OCI-LY1 (cell line): ENCODE measurements around the gene UCP1.
"Not testable (repeated sequence)": the region's sequence is repeated elsewhere in the genome, so short reads cannot be mapped to it uniquely, and the experiment has no call there.

Experiments
- H2AFZ ChIP-seq: fragments of 200-600 bp; sonication (generic), shearing (Covaris generic); 2 replicates; pipeline ENCODE4 v1.6.0; 2014; ENCODE audit warnings: antibody characterized with exemption, mild to moderate bottlenecking, low read length
- H3F3A ChIP-seq: fragments of 200-600 bp; sonication (generic), shearing (Covaris generic); 2 replicates; pipeline ENCODE4 v1.6.0; 2014; ENCODE audit warnings: mild to moderate bottlenecking, antibody characterized with exemption, low read length, moderate library complexity; ENCODE audit not compliant: insufficient read depth
- H3K27ac ChIP-seq: fragments of 200-600 bp; sonication (generic); 2 replicates; pipeline ENCODE4 v1.5.1; 2014; ENCODE audit warnings: low read length, mixed run types, mild to moderate bottlenecking, low read depth; ENCODE audit not compliant: poor library complexity, severe bottlenecking
- H3K27me3 ChIP-seq: fragments of 200-600 bp; sonication (generic); 2 replicates; pipeline ENCODE4 v1.6.0; 2014; ENCODE audit warnings: antibody characterized with exemption, mild to moderate bottlenecking, low read length, moderate library complexity; ENCODE audit not compliant: insufficient read depth
- H3K36me3 ChIP-seq: fragments of 200-600 bp; sonication (generic); 2 replicates; pipeline ENCODE4 v1.6.1; 2014; ENCODE audit warnings: mild to moderate bottlenecking, antibody characterized with exemption, low read length, moderate library complexity, mixed read lengths; ENCODE audit not compliant: insufficient read depth
- H3K4me1 ChIP-seq: fragments of 200-600 bp; sonication (generic); 2 replicates; pipeline ENCODE4 v1.5.1; 2014; ENCODE audit warnings: mild to moderate bottlenecking, low read length, moderate library complexity; ENCODE audit not compliant: insufficient read depth, severe bottlenecking
- H3K4me2 ChIP-seq: fragments of 200-600 bp; sonication (generic), shearing (Covaris generic); 2 replicates; pipeline ENCODE4 v1.6.1; 2014; ENCODE audit warnings: low read length
- H3K4me3 ChIP-seq: fragments of 200-600 bp; sonication (generic); 2 replicates; pipeline ENCODE4 v1.5.1; 2014; ENCODE audit warnings: low read length, low read depth, mild to moderate bottlenecking, mixed read lengths; ENCODE audit not compliant: poor library complexity, severe bottlenecking
- H3K79me2 ChIP-seq: fragments of 200-600 bp; shearing (Covaris generic); 2 replicates; pipeline ENCODE4 v1.6.1; 2016; ENCODE audit warnings: mixed run types, low read length, mixed read lengths; ENCODE audit not compliant: insufficient read depth
- H3K9ac ChIP-seq: fragments of 200-600 bp; sonication (generic), shearing (Covaris generic); 2 replicates; pipeline ENCODE4 v1.6.1; 2014; ENCODE audit warnings: mild to moderate bottlenecking, low read length, mixed read lengths
- H3K9me2 ChIP-seq: fragments of 200-600 bp; sonication (generic), shearing (Covaris generic); 2 replicates; pipeline ENCODE4 v1.6.1; 2014; ENCODE audit warnings: low read depth, mild to moderate bottlenecking, low read length, mixed read lengths
- H3K9me3 ChIP-seq: fragments of 200-600 bp; shearing (Covaris generic); 2 replicates; pipeline ENCODE4 v1.6.1; 2014; ENCODE audit warnings: low read length, mixed read lengths
- H4K20me1 ChIP-seq: fragments of 200-600 bp; sonication (generic), shearing (Covaris generic); 2 replicates; pipeline ENCODE4 v1.6.0; 2016; ENCODE audit warnings: mild to moderate bottlenecking, low read length; ENCODE audit not compliant: insufficient read depth
- EZH2 ChIP-seq: fragments of 200-600 bp; sonication (generic), shearing (Covaris generic); IDR thresholded peaks from 2 replicates; pipeline ENCODE4 v1.8.0; 2017; ENCODE audit warnings: borderline replicate concordance, mixed run types, mild to moderate bottlenecking, antibody characterized with exemption, low read length, moderate library complexity, mixed read lengths
- TF ChIP-seq, protein P1 (sequence below): fragments of 200-600 bp; sonication (generic), shearing (Covaris generic); IDR thresholded peaks from 2 replicates; pipeline ENCODE4 v1.5.1; 2017; ENCODE audit warnings: mild to moderate bottlenecking, antibody characterized with exemption, low read length, moderate library complexity, mixed read lengths

The UCP1 gene

DNA sequence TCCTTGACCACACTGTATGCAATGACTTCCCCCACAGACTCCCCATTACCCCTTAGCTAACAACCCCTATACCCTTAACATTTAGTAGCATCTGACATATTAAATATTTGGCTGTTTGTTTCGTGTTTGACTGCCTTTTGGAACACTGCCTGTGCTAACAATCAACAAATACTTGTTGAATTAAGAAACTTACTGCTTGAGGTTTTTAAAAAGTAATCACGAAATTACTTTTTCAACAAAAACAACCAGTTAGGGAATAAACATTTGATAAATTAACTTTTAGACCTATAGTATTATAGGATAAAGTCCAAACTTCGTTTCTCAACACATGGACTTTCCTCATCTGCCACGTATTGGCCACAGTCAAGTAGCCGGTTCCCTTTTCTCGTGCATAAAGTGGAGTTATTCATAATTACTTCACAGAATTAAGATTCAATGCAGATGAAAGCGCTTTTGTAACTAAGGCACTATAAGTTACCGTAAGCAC lies 45.3 kb downstream of the UCP1 start:
- Histone ChIP-seq H3K4me1 (peaks cover 24% of the 10 kb centered on the region), H4K20me1 (no peaks in the 10 kb centered on the region), H3K4me3 (peak overlapping the region; percentile 70), H3K9ac (no peak overlapping the region; the same call in 1 of the 2 replicates), H3K4me2 (peak overlapping the region; percentile 70), H2AFZ (peak overlapping the region; percentile 77), H3K27ac (no peak overlapping the region), H3K9me3 (no peaks in the 10 kb centered on the region), H3F3A (no peaks in the 10 kb centered on the region), H3K27me3 (no peaks in the 10 kb centered on the region), H3K36me3 (peaks cover 20% of the 10 kb centered on the region), H3K79me2 (no peaks in the 10 kb centered on the region), H3K9me2 (no peaks in the 10 kb centered on the region)
- TF ChIP-seq EZH2: no peak
- TF ChIP-seq, protein P1, sequence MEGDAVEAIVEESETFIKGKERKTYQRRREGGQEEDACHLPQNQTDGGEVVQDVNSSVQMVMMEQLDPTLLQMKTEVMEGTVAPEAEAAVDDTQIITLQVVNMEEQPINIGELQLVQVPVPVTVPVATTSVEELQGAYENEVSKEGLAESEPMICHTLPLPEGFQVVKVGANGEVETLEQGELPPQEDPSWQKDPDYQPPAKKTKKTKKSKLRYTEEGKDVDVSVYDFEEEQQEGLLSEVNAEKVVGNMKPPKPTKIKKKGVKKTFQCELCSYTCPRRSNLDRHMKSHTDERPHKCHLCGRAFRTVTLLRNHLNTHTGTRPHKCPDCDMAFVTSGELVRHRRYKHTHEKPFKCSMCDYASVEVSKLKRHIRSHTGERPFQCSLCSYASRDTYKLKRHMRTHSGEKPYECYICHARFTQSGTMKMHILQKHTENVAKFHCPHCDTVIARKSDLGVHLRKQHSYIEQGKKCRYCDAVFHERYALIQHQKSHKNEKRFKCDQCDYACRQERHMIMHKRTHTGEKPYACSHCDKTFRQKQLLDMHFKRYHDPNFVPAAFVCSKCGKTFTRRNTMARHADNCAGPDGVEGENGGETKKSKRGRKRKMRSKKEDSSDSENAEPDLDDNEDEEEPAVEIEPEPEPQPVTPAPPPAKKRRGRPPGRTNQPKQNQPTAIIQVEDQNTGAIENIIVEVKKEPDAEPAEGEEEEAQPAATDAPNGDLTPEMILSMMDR: no peak

GRCh38 chr4:140515423-140515822 lies 53.3 kb downstream of the UCP1 start:
- Histone ChIP-seq H3F3A (no peaks in the 10 kb centered on the region), H3K79me2 (no peaks in the 10 kb centered on the region), H3K9me3 (no peaks in the 10 kb centered on the region), H3K36me3 (no peaks in the 10 kb centered on the region), H3K9ac (no peak overlapping the region), H3K4me2 (no peak overlapping the region), H3K4me3 (no peak overlapping the region), H3K9me2 (no peaks in the 10 kb centered on the region), H3K27ac (no peak overlapping the region), H3K27me3 (no peaks in the 10 kb centered on the region), H4K20me1 (no peaks in the 10 kb centered on the region), H2AFZ (no peak overlapping the region), H3K4me1 (no peaks in the 10 kb centered on the region)
- TF ChIP-seq EZH2: no peak
- TF ChIP-seq, protein P1: no peak

DNA sequence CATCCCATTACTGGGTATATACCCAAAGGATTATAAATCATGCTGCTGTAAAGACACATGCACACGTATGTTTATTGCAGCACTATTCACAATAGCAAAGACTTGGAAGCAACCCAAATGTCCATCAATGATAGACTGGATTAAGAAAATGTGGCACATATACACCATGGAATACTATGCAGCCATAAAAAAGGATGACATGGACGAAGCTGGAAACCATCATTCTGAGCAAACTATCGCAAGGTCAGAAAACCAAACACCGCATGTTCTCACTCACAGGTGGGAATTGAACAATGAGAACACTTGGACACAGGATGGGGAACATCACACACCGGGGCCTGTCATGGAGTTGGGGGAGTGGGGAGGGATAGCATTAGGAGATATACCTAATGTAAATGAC lies 55.0 kb downstream of the UCP1 start:
- not testable (repeated sequence) for H3K79me2 ChIP-seq, H3K9me2 ChIP-seq, H3K4me3 ChIP-seq, H3K9ac ChIP-seq, H3K27ac ChIP-seq, H3K9me3 ChIP-seq, H3K27me3 ChIP-seq, H3K36me3 ChIP-seq, H3K4me2 ChIP-seq, H2AFZ ChIP-seq, H3F3A ChIP-seq, H3K4me1 ChIP-seq, H4K20me1 ChIP-seq
